ENCODE measurements around the gene LCN15.
A peak's percentile ranks its signal among the peaks of the same experiment; 100 is the strongest.

LCN15 gene

DNA sequence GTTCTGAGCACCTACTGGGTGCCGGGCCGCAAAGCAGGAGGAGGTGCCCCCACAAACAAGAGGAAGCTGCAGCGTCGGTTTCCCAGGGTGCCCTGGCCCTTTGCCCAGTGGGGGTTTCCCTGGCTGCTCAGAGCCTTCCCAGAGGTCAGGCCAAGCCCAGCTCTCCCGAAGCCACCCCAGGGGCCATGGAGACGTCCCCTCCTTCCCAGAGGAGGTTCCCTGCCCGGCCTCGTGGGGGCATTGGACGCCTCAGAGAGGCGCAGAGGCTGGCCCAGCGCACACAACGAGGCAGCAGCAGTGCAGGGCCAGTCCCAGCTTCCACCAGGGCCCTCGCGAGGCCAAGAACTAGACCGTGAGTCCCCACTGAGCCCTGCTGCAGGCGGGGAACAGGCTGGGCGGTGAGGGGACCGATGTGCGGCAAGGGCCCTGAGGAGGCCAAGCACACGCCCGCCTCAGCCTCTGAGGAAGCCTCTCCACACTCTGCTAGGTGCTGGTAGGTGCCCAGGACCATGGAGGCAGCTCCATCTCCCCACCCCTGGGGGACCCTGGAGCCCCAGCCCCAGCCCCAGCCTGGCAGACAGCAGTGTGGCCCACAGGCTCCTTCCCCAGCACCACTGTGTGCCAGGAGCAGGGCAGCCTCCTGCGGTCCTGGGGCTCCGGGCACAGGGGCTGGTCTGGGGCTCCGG, 45.0 kb downstream of the LCN15 start:
- ChIA-PET POLR2A (interaction anchor here (0.6 to 2.5 kb wide), 4 partner anchors 9 to 269 kb away, joined by 3 to 28 read pairs (median 6); no protein-coding TSS in a partner anchor), CTCF (interaction anchor here (0.6 to 1.2 kb wide), 3 partner anchors 12 to 323 kb away, joined by 3 to 4 read pairs (median 3); no protein-coding TSS in a partner anchor)
- Histone ChIP-seq H3K4me1 (ENCODE audit: control insufficient read depth, insufficient read depth, low read length) (no peaks in the 10 kb centered on the region), H3K36me3 (ENCODE audit: control insufficient read depth in 2 of 2, insufficient read depth in 1 of 2, low read length in 2 of 2) (peaks cover 0 to 66% of the 10 kb centered on the region in 2 experiments; a peak in 2 of 3 replicates), H3K27ac (ENCODE audit: extremely low read depth, low read depth, low read length) (no peak overlapping the region), H3K9me3 (ENCODE audit: control insufficient read depth, insufficient read depth, low read depth, low read length) (no peaks in the 10 kb centered on the region), H3K4me3 (ENCODE audit: low read depth, low read length) (no peak overlapping the region)
- TF ChIP-seq ZXDB (tag by site-specific recombination; IDR thresholded peaks at IDR 0.05) (no peak), GLIS1 (tag by site-specific recombination; IDR thresholded peaks at IDR 0.05) (peak; percentile 49), ZNF37A (tag by site-specific recombination; IDR thresholded peaks at IDR 0.05) (no peak), BCL11A (tag by site-specific recombination; IDR thresholded peaks at IDR 0.05; ENCODE audit: low read depth) (0 out of 2 replicates have a peak, but pooled peaks have one; percentile 25), IKZF3 (tag by site-specific recombination; IDR thresholded peaks at IDR 0.05) (0 out of 2 replicates have a peak, but pooled peaks have one; percentile 32), SP2 (tag by site-specific recombination; IDR thresholded peaks at IDR 0.05) (peak; percentile 50), ZIC2 (tag by site-specific recombination; IDR thresholded peaks at IDR 0.05) (peak; percentile 17; the same call in 1 of the 2 replicates)

DNA sequence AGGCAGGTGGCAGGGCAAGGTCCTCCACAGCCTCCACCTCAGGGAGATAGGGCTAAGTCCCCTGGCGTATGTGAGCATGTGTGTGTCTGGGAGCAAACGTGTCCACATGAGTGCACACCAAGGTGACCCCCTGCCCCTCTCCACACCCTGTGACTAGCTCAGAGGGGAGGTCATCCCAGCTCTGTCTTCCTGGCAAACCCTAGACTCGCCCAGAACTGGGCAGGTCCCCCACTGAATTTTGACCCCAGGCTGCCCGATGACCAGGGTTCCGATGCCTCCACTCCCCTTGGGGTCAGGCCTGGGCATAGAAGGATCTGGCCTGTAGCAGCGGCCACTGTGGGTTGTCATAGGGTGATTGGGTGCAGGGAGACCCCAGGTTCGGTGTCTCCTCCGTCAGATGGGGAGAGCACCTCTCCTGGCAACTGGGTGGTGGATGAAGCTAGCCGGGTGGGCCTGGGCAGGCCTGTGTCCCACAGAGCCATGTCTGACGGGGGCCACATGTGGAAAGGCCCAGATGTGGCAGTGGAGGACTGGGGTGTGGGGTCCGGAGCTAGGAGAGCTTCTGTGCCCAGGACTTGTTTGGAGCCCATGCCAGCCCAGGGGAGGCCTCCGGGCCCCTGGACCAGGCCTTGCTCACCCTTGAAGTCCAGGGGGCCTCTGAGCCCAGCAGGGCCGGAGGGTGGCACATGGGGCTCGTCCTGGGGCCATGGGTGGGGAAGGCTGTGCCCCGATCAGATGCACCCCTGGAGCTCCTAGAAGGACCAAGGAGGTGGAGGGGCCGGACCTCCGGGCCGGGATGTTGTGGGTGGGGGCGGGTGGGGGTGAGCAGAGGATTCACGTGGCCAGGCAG, 45.7 kb downstream of the LCN15 start:
- Histone ChIP-seq H3K9me3 (ENCODE audit: control insufficient read depth, insufficient read depth, low read depth, low read length) (no peaks in the 10 kb centered on the region), H3K36me3 (ENCODE audit: control insufficient read depth in 2 of 2, insufficient read depth in 1 of 2, low read length in 2 of 2) (peaks cover 0 to 62% of the 10 kb centered on the region in 2 experiments; a peak in 2 of 3 replicates), H3K4me3 (ENCODE audit: low read depth, low read length) (no peak overlapping the region), H3K4me1 (ENCODE audit: control insufficient read depth, insufficient read depth, low read length) (no peaks in the 10 kb centered on the region), H3K27ac (ENCODE audit: extremely low read depth, low read depth, low read length) (no peak overlapping the region)
- ChIA-PET POLR2A (interaction anchor here (0.6 to 2.5 kb wide), 5 partner anchors 9 to 411 kb away, joined by 3 to 28 read pairs (median 4); no protein-coding TSS in a partner anchor), CTCF (interaction anchor here (0.6 to 0.7 kb wide), 3 partner anchors 11 to 322 kb away, joined by 3 to 4 read pairs (median 3); no protein-coding TSS in a partner anchor)
- peak; percentile 58; the same call in 1 of the 2 replicates for TF ChIP-seq GLIS2 (tag by site-specific recombination; IDR thresholded peaks at IDR 0.05)
- peak; percentile 77 for TF ChIP-seq BCL11B (tag by site-specific recombination; IDR thresholded peaks at IDR 0.05; ENCODE audit: low read depth)
- peak; percentile 43; the same call in 1 of the 2 replicates for TF ChIP-seq BCL11A (tag by site-specific recombination; IDR thresholded peaks at IDR 0.05; ENCODE audit: low read depth)
- TF ChIP-seq ZNF571 (tag by site-specific recombination; IDR thresholded peaks at IDR 0.05), result no peak
- no peak for TF ChIP-seq KLF7 (tag by site-specific recombination; IDR thresholded peaks at IDR 0.05; ENCODE audit: borderline replicate concordance)
- TF ChIP-seq KLF16 (tag by site-specific recombination; IDR thresholded peaks at IDR 0.05), result no peak

GRCh38 chr9:136717399-136717798, 46.9 kb downstream of the LCN15 start:
- TF ChIP-seq ZBTB20 (tag by site-specific recombination; IDR thresholded peaks at IDR 0.05) (no peak), PATZ1 (tag by site-specific recombination; IDR thresholded peaks at IDR 0.05) (0 out of 2 replicates have a peak, but pooled peaks have one; percentile 10)
- H3K4me3 ChIP-seq (ENCODE audit: low read depth, low read length), result no peak overlapping the region
- no peaks in the 10 kb centered on the region for H3K4me1 ChIP-seq (ENCODE audit: control insufficient read depth, insufficient read depth, low read length)
- no peaks in the 10 kb centered on the region for H3K9me3 ChIP-seq (ENCODE audit: control insufficient read depth, insufficient read depth, low read depth, low read length)
- H3K36me3 ChIP-seq (ENCODE audit: control insufficient read depth in 2 of 2, insufficient read depth in 1 of 2, low read length in 2 of 2), result peaks cover 0 to 50% of the 10 kb centered on the region in 2 experiments; a peak in 2 of 3 replicates
- CTCF ChIA-PET, result no interaction called here
- H3K27ac ChIP-seq (ENCODE audit: extremely low read depth, low read depth, low read length), result no peak overlapping the region
- POLR2A ChIA-PET, result interaction anchor here (0.6 to 2.5 kb wide), 5 partner anchors 8 to 412 kb away, joined by 3 to 28 read pairs (median 5); no protein-coding TSS in a partner anchor

Data from HEK293 (cell line).